ENCODE results near the gene IFT81. TPM values are rescaled to one million over a fixed set of nuclear protein-coding genes. Genes with fewer than 3 reads are reported as not detected.
A peak's percentile ranks its signal among the peaks of the same experiment; 100 is the strongest.

Gene IFT81
- total RNA-seq, 2 donors from 2014 or later: 20.2 to 29.6 TPM

- Mint-ChIP-seq H3K4me1 (peaks cover 21% of the 10 kb centered on the region), H3K4me3 (no peak overlapping the region), H3K36me3 (ENCODE audit: low read depth) (no peaks in the 10 kb centered on the region), H3K27ac (peak overlapping the region; percentile 37), H3K27me3 (ENCODE audit: insufficient read depth) (peaks cover 7% of the 10 kb centered on the region), H3K9me3 (peaks cover 15% of the 10 kb centered on the region)
- Histone ChIP-seq H3K4me3 (ENCODE audit: low read length) (peak overlapping the region; percentile 4), H3K36me3 (ENCODE audit: control insufficient read depth, insufficient read depth, low read length) (no peaks in the 10 kb centered on the region), H3K9ac (ENCODE audit: extremely low read depth, low read length, poor library complexity, severe bottlenecking) (no peak overlapping the region), H3K9me3 (ENCODE audit: control insufficient read depth, low read length) (peaks cover 19% of the 10 kb centered on the region), H3K27me3 (ENCODE audit: control insufficient read depth, insufficient read depth, low read length, poor library complexity, severe bottlenecking) (no peaks in the 10 kb centered on the region), H3K4me1 (ENCODE audit: control insufficient read depth, insufficient read depth, low read length) (peaks cover 17% of the 10 kb centered on the region), H3K27ac (ENCODE audit: low read depth, low read length) (no peak overlapping the region)
- WGBS, 2 experiments (ENCODE audit: insufficient coverage in 1 of 2, insufficient read length in 1 of 2): 90 to 100% methylated on average over 1 to 8 of the region's 8 CpGs
- TF ChIP-seq CTCF (conservative IDR thresholded peaks at IDR 0.05): no peak
- peak; percentile 23 for DNase-seq
Measured at GRCh38 chr12:110108309-110109036, 15.7 kb upstream of the IFT81 start.

GRCh38 chr12:110109037-110109836 lies 14.9 kb upstream of the IFT81 start:
- H3K4me1 ChIP-seq (ENCODE audit: control insufficient read depth, insufficient read depth, low read length): peaks cover 17% of the 10 kb centered on the region
- Mint-ChIP-seq H3K36me3 (ENCODE audit: low read depth) (no peaks in the 10 kb centered on the region), H3K9me3 (peaks cover 15% of the 10 kb centered on the region), H3K27me3 (ENCODE audit: insufficient read depth) (peaks cover 7% of the 10 kb centered on the region), H3K4me1 (peaks cover 21% of the 10 kb centered on the region), H3K4me3 (peak overlapping the region; percentile 8), H3K27ac (peak overlapping the region; percentile 85)
- H3K27me3 ChIP-seq (ENCODE audit: control insufficient read depth, insufficient read depth, low read length, poor library complexity, severe bottlenecking): no peaks in the 10 kb centered on the region
- H3K27ac ChIP-seq (ENCODE audit: low read depth, low read length): peak overlapping the region; percentile 66
- WGBS, 2 experiments (ENCODE audit: insufficient coverage in 1 of 2, insufficient read length in 1 of 2): 66 to 67% methylated on average over 10 to 12 of the region's 13 CpGs
- DNase-seq: peak; percentile 87
- H3K9ac ChIP-seq (ENCODE audit: extremely low read depth, low read length, poor library complexity, severe bottlenecking): peak overlapping the region; percentile 26
- H3K9me3 ChIP-seq (ENCODE audit: control insufficient read depth, low read length): peaks cover 19% of the 10 kb centered on the region
- H3K4me3 ChIP-seq (ENCODE audit: low read length): peak overlapping the region; percentile 4
- no peaks in the 10 kb centered on the region for H3K36me3 ChIP-seq (ENCODE audit: control insufficient read depth, insufficient read depth, low read length)
- no peak for TF ChIP-seq CTCF (conservative IDR thresholded peaks at IDR 0.05)

DNA sequence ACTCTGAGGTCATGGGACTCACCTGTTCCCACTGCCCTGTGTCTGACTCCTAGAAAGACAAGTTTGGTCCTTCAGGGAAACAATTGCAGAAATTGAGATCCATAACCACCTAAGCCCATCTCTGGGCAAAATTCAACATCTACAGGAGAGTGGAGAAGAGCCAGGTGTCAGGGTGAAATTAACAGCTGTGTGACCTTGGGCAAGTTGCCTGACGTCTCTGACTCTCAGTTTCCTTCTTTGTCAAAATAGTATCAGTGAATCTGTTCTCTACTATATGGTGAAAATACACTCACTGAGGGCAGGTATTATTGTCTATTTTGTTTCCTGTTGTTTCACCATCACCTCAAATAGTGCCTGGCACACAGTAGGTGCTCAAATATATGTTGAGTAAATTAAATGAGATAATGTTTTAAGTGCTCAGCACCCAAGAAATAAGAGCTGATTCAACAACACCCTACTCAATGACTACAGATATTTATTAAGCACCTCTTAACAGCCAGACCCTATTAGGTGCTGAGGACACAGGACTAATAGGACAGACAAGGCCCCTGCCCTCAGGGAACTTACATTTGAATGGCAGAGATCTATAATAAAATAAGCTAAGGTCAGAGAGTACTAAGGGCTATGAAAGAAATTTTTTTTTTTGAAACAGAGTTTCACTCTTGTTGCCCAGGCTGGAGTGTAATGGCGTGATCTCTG lies 14.2 kb upstream of the IFT81 start:
- WGBS, 2 experiments (ENCODE audit: insufficient coverage in 1 of 2, insufficient read length in 1 of 2): 97 to 100% methylated on average over 1 to 2 of the region's 2 CpGs
- DNase-seq: no peak
- peak overlapping the region; percentile 31 for H3K4me3 ChIP-seq (ENCODE audit: low read length)
- no peak overlapping the region for H3K4me3 Mint-ChIP-seq
- H3K27me3 Mint-ChIP-seq (ENCODE audit: insufficient read depth): peaks cover 5% of the 10 kb centered on the region
- peaks cover 17% of the 10 kb centered on the region for H3K4me1 ChIP-seq (ENCODE audit: control insufficient read depth, insufficient read depth, low read length)
- H3K36me3 Mint-ChIP-seq (ENCODE audit: low read depth): no peaks in the 10 kb centered on the region
- H3K36me3 ChIP-seq (ENCODE audit: control insufficient read depth, insufficient read depth, low read length): no peaks in the 10 kb centered on the region
- H3K9ac ChIP-seq (ENCODE audit: extremely low read depth, low read length, poor library complexity, severe bottlenecking): no peak overlapping the region
- peaks cover 21% of the 10 kb centered on the region for H3K4me1 Mint-ChIP-seq
- TF ChIP-seq CTCF (conservative IDR thresholded peaks at IDR 0.05): no peak
- peaks cover 19% of the 10 kb centered on the region for H3K9me3 ChIP-seq (ENCODE audit: control insufficient read depth, low read length)
- H3K27ac ChIP-seq (ENCODE audit: low read depth, low read length): no peak overlapping the region
- peaks cover 15% of the 10 kb centered on the region for H3K9me3 Mint-ChIP-seq
- no peak overlapping the region for H3K27ac Mint-ChIP-seq
- no peaks in the 10 kb centered on the region for H3K27me3 ChIP-seq (ENCODE audit: control insufficient read depth, insufficient read depth, low read length, poor library complexity, severe bottlenecking)

All from endodermal cell (in vitro differentiated cells).